Measurements from ENCODE around the gene ZZZ3.
"Not testable (repeated sequence)": the region's sequence is repeated elsewhere in the genome, so short reads cannot be mapped to it uniquely, and the experiment has no call there.

ZZZ3 gene

DNA sequence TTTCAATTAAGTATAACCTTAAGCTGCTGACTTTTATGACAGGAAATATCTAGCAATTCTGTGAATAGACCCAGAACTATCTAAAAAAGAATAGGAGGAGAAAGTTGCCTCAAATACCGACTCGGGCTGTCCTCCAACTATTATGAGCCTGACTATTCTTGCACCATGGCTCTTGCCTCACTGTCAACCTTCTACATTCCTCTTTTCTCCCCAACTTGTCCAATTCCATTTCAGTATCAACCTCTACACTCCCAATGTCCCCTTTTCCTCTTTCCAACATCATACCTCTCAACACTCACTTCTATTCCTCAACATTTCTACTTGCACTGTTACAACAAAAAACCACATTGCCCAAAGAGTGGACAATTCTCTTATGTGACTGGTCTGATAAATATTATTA is 2.3 kb downstream of the ZZZ3 start:
- Mint-ChIP-seq H3K9me3 (no peaks in the 10 kb centered on the region), H3K4me1 (peaks cover 19 to 35% of the 10 kb centered on the region in 2 donors), H3K27me3 (no peaks in the 10 kb centered on the region), H3K36me3 (peaks cover 11 to 18% of the 10 kb centered on the region in 2 donors), H3K27ac (peak overlapping the region; percentile 14), H3K4me3 (peak overlapping the region in 1 of 2 donors; percentile 44)
- ATAC-seq (replicated peaks) (no peak), DNase-seq (no peak)

DNA sequence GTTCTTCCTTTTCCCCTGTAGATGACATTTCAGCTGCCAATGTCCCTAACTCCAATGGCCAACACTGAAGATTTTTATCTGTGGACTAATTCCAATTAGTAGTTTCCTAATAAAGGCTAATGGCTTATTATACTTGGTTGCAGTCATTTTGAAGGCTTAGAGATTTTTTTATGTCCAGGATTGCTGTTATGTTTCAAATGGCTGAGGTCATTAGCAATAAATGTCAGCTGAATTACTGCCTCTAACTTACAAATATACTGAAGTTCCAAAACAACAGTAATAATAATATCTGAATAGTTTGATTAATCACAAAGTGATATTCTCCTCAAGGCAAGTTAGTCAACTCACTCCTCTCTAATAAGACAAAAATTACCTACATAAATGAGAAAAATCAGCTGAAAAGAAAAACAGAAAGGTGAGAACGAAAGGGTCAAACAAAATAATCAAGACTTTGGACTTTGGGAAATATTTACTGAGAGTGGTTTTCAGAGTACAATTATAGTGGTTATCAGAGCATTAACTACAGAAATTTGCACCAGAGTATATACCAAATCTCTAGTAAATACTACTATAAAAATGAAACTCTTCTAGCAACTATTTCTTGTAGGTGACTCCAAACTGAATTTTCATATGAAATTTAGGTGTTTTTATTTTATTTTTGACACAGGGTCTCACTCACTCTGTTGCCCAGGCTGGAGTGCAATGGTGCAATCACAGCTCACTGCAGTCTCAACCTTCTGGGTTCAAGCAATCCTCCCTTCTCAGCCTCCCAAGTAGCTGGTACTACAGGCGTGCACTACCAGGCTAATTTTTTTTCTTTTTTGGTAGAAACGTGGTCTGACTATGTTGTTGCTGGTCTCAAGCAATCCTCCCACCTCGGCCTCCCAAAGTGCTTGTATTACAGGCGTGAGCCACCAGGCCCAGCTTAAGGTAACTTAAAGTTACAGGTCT is 3.5 kb downstream of the ZZZ3 start:
- DNase-seq (no peak), ATAC-seq (replicated peaks) (no peak)
- Mint-ChIP-seq H3K27me3 (no peaks in the 10 kb centered on the region), H3K9me3 (no peaks in the 10 kb centered on the region), H3K27ac (peak overlapping the region; percentile 75), H3K4me1 (peaks cover 16 to 28% of the 10 kb centered on the region in 2 donors), H3K4me3 (no peak overlapping the region), H3K36me3 (peaks cover 14 to 18% of the 10 kb centered on the region in 2 donors)

DNA sequence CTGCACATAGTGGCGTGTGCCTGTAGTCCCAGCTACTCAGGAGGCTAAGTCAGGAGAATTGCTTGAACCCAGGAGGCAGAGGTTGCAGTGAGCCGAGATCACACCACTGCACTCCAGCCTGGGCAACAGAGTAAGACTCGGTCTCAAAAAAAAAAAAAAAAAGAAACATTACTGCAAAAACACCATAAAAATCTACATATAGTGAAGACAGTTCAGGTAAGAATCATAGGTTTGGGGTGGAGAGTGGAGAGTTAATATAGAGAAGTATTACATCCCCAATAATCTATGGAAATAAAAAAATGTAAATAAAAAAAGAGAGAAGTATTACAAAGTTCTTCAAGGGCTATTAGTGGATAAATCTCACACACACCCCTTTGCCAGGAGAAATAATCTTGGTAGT is 7.7 kb downstream of the ZZZ3 start:
- H3K4me3 Mint-ChIP-seq; H3K27me3 Mint-ChIP-seq; DNase-seq; ATAC-seq (replicated peaks); H3K9me3 Mint-ChIP-seq: not testable (repeated sequence)
- Mint-ChIP-seq H3K4me1 (peaks cover 17 to 42% of the 10 kb centered on the region in 2 donors), H3K36me3 (peaks cover 9 to 12% of the 10 kb centered on the region in 2 donors), H3K27ac (peak overlapping the region; percentile 56)

DNA sequence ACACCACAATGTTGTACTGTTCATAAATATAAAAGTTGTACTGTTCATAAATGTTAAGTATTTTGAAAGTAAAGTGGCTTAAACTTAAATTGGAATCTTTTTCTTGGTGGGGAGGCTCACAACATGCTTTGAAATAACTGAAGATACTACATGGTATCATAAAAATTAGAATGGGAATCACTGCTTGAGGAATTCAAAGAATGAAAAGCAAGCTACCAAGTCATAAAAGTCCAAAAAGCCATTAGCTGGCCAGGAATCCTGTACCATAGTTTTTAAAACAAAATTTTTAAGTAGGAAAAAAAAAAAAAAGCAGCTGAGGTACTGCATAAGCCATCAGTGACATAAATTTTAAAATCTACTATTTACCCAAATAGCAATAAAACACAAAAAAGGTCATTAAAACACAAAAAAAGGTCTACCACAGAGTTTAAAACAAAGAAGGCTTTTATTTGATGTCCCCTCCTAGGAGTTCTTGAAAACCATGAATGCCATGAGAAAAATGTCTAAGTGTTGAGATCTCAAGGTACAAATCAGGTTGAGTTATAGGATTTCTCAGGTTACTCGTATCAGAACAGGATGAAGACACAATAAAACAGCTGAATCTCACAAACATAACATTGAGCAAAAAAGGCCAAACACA is 8.6 kb downstream of the ZZZ3 start:
- Mint-ChIP-seq H3K27ac (no peak overlapping the region), H3K36me3 (peaks cover 9 to 12% of the 10 kb centered on the region in 2 donors), H3K27me3 (no peaks in the 10 kb centered on the region), H3K4me1 (peaks cover 21 to 46% of the 10 kb centered on the region in 2 donors), H3K4me3 (no peak overlapping the region), H3K9me3 (no peaks in the 10 kb centered on the region)
- no peak for ATAC-seq (replicated peaks)
- no peak for DNase-seq

DNA sequence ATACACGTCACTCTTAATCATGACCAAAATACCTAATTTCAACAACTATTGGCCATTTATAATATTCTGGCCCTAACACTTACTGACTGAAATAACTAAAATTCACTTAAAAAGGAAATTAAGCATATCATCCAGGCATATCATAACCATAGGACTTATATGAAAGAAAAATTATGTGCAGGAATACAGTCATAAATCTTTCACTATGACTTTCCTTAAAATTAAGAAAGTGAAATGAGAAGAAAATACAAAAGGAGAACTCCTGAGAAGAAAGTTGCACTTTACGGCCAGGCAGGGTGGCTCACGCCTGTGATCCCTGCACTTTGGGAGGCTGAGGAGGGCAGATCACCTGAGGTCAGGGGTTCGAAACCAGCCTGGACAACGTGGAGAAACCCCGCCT is 9.4 kb downstream of the ZZZ3 start:
- H3K9me3 Mint-ChIP-seq: no peaks in the 10 kb centered on the region
- H3K27ac Mint-ChIP-seq: no peak overlapping the region
- H3K4me1 Mint-ChIP-seq: peaks cover 20 to 39% of the 10 kb centered on the region in 2 donors
- H3K27me3 Mint-ChIP-seq: no peaks in the 10 kb centered on the region
- peaks cover 4 to 7% of the 10 kb centered on the region in 2 donors for H3K36me3 Mint-ChIP-seq
- no peak overlapping the region for H3K4me3 Mint-ChIP-seq
- DNase-seq (no peak), ATAC-seq (replicated peaks) (no peak)

DNA sequence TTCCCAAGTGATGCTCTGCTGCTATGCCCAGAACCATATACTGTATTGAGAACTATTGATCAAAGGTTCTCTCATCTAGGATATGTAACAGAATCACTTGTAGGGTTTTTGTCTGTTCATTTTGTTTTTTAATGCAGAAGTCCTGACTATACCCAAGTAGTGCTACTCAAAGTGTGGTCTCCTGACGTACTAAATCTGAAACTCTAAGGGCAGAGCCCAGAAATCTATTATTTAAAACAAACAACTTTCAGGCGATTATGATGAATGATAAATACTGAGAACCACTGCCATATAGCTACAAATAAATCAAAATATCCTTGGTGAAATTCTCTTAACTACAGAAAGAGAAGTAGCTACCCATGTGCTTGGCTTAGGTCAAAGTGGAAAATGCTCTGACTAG is 10.1 kb downstream of the ZZZ3 start:
- ATAC-seq (replicated peaks) (peak; percentile 2 to 23), DNase-seq (no peak)
- Mint-ChIP-seq H3K9me3 (no peaks in the 10 kb centered on the region), H3K4me3 (no peak overlapping the region), H3K27ac (no peak overlapping the region), H3K4me1 (peaks cover 18 to 44% of the 10 kb centered on the region in 2 donors), H3K36me3 (peaks cover 4 to 7% of the 10 kb centered on the region in 2 donors), H3K27me3 (no peaks in the 10 kb centered on the region)

DNA sequence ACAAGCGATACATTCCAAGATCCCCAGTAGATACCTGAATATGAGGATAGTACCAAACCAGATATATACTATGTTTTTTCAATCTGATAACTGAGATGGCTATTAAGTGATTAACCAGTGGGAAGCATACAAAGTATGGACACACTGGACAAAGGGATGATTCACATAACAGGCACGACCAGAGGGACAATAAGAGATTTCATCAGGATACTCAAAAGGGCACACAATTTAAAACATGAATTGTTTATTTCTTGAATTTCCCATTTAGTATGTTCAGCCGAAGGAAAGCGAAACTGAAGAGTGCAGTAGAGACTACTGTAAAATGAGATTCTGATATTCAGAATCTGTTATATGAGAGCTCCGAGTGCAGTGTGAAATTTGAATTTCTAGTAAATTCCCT is 10.6 kb downstream of the ZZZ3 start:
- Mint-ChIP-seq H3K36me3 (peaks cover 4 to 7% of the 10 kb centered on the region in 2 donors), H3K27ac (no peak overlapping the region), H3K9me3 (no peaks in the 10 kb centered on the region), H3K27me3 (no peaks in the 10 kb centered on the region), H3K4me1 (peaks cover 20 to 47% of the 10 kb centered on the region in 2 donors), H3K4me3 (no peak overlapping the region)
- no peak for DNase-seq
- ATAC-seq (replicated peaks): no peak

DNA sequence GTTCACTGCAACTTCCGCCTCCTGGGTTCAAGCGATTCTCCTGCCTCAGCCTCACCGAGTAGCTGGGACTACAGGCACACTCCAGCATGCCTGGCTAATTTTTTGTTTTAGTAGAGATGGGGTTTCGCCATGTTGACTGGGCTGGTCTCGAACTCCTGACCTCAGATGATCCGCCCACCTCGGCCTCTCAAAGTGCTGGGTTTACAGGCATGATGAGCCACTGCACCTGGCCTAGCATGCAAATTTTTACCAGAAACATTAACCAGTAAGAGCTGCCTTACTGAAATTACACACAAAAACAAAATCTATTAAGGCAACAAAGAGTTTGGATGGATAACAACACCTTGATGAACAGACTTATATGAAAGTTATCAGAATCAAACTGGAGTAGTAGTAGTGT is 12.1 kb downstream of the ZZZ3 start:
- peaks cover 19 to 48% of the 10 kb centered on the region in 2 donors for H3K4me1 Mint-ChIP-seq
- H3K9me3 Mint-ChIP-seq: no peaks in the 10 kb centered on the region
- H3K36me3 Mint-ChIP-seq: peaks cover 0 to 4% of the 10 kb centered on the region in 2 donors
- ATAC-seq (replicated peaks): no peak
- H3K27me3 Mint-ChIP-seq: no peaks in the 10 kb centered on the region
- no peak overlapping the region for H3K4me3 Mint-ChIP-seq
- no peak for DNase-seq
- H3K27ac Mint-ChIP-seq: no peak overlapping the region

DNA sequence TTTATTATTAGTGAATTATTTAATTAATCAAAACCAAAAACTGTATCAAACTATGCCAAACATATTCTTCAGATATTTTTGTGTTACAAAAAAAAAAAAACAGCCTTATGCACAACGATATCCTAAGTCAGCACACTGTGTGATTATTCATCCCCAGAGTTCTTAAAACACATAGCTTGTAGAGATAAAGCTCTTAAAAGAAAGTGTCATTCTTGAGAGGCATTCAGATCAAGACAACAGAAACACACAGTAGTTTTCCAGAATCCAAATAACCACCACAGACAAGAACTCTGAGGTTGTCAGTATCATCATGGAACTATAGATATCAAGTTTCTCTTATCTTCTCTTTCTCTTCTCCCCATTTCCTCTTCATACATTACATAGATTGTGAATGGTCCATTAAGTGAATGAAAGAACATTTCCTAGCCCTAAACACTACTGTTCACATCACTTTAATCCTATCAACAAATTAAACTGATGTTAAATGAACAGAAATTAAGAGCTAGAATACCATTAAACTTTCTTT is 13.5 kb downstream of the ZZZ3 start:
- H3K27me3 Mint-ChIP-seq: no peaks in the 10 kb centered on the region
- no peak overlapping the region for H3K4me3 Mint-ChIP-seq
- H3K27ac Mint-ChIP-seq: no peak overlapping the region
- ATAC-seq (replicated peaks): no peak
- H3K36me3 Mint-ChIP-seq: peaks cover 2% of the 10 kb centered on the region in 2 donors
- H3K4me1 Mint-ChIP-seq: peaks cover 23 to 57% of the 10 kb centered on the region in 2 donors
- DNase-seq: no peak
- H3K9me3 Mint-ChIP-seq: no peaks in the 10 kb centered on the region

DNA sequence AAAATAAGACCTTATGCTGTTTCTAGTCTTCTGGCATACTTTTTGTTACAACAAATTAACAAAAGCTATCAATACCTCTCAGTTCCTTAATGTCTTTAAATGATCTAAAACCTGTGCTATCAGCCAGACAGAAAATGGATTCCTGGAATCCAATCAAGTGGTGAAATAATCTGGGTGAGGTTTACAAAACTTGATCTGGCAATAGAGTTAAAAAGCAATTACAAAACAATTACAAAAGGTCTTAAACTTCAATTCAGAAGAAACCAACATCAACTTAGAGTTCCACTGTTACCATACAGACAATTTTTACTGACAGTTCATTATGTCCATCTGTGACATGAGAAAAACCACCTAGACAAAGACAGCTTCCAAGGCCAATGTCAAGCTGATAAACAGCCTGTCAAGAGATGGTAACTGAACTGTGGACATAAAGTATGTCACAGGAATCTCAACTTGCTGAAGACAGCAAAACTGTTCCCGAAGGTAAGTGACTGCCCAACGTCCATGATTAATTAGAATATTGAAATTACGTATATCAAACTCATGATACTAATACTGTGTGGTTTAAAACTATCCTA is 17.4 kb downstream of the ZZZ3 start:
- H3K27me3 Mint-ChIP-seq: no peaks in the 10 kb centered on the region
- no peak overlapping the region for H3K4me3 Mint-ChIP-seq
- peaks cover 22 to 41% of the 10 kb centered on the region in 2 donors for H3K4me1 Mint-ChIP-seq
- H3K36me3 Mint-ChIP-seq: peaks cover 7 to 26% of the 10 kb centered on the region in 2 donors
- H3K9me3 Mint-ChIP-seq: no peaks in the 10 kb centered on the region
- ATAC-seq (replicated peaks) (no peak), DNase-seq (no peak)
- H3K27ac Mint-ChIP-seq: no peak overlapping the region

DNA sequence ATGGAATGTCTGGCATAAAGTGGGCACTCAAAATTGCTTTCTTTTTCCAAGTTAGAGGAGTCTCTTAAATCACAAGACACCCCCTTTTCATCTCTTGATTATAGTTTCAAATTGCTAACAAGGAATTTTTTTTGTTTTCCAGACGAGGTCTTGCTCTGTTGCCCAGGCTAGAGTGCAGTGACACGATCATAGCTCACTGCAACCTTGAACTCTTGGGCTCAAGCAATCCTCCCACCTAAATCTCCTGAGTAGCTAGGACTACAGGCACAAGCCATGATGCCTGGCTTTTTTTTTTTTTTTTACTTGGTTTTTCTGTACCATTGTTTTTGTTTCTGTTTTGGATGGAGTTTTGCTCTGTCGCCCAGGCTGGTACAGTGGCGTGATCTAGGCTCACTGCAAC is 20.8 kb downstream of the ZZZ3 start:
- peaks cover 15 to 31% of the 10 kb centered on the region in 2 donors for H3K4me1 Mint-ChIP-seq
- no peak overlapping the region for H3K27ac Mint-ChIP-seq
- no peaks in the 10 kb centered on the region for H3K9me3 Mint-ChIP-seq
- peaks cover 7 to 31% of the 10 kb centered on the region in 2 donors for H3K36me3 Mint-ChIP-seq
- H3K27me3 Mint-ChIP-seq: no peaks in the 10 kb centered on the region
- no peak overlapping the region for H3K4me3 Mint-ChIP-seq
- ATAC-seq (replicated peaks) (no peak), DNase-seq (no peak)

DNA sequence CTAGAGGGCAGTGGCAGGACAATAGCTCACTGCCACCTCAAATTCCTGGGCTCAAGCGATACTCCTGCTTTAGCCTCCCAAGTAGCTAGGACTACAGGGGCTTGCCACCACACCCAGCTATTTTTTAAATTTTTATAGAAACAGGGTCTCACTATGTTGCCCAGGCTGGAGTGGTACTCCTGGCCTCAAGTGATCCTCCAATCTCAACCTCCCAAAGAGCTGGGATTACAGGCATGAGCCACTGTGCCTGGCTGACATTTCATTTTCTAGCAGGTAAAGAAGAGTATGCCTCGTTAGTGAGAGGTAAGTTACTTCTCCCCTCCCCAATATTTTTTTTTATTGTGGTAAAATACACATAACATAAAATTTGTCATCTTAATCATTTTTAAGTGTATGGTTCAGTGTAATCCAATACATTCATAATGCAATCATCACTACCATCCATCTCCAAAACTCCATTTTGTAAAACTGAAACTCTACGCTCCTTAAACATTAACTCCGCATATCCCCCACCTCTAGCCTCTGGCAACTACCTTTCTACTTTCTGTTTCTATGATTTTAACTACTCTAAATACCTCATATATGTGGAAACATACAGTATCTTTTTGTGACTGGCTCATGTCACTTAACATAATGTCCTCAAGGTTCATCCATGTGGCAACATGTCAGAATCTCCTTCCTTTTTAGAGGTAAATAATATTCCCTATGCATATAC is 22.4 kb downstream of the ZZZ3 start:
- H3K4me1 Mint-ChIP-seq: peaks cover 14 to 31% of the 10 kb centered on the region in 2 donors
- no peak overlapping the region for H3K27ac Mint-ChIP-seq
- ATAC-seq (replicated peaks): no peak
- no peak for DNase-seq
- peaks cover 10 to 32% of the 10 kb centered on the region in 2 donors for H3K36me3 Mint-ChIP-seq
- no peaks in the 10 kb centered on the region for H3K27me3 Mint-ChIP-seq
- H3K9me3 Mint-ChIP-seq: no peaks in the 10 kb centered on the region
- no peak overlapping the region for H3K4me3 Mint-ChIP-seq

DNA sequence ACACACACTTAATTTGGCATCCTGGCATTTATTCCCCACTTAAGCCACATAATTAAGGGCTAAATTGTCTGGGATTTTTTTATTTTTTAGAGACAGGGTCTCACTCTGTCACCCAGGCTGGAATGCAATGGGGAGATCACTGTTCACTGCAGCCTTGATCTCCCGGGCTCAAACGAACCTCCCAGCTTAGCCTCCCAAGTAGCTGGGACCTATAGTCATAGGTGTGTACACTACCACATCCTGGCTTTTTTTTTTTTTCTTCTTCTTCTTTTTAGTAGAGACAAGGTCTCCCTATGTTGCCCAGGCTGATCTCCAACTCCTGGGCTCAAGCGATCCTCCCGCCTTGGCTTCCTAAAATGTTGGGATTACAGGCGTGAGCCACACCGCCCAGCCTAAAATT is 24.2 kb downstream of the ZZZ3 start:
- DNase-seq (no peak), ATAC-seq (replicated peaks) (no peak)
- H3K27me3 Mint-ChIP-seq: no peaks in the 10 kb centered on the region
- H3K9me3 Mint-ChIP-seq: peaks cover 0 to 2% of the 10 kb centered on the region in 2 donors
- no peak overlapping the region for H3K27ac Mint-ChIP-seq
- H3K36me3 Mint-ChIP-seq: peaks cover 4 to 29% of the 10 kb centered on the region in 2 donors
- H3K4me1 Mint-ChIP-seq: peaks cover 8 to 22% of the 10 kb centered on the region in 2 donors
- H3K4me3 Mint-ChIP-seq: no peak overlapping the region
